Liver (tissue), 3 donors: ENCODE measurements around the gene TTC28.

Experiments used
- ATF3 ChIP-seq: IDR thresholded peaks from 2 replicates; pipeline ENCODE4 v1.6.1; 2016; ENCODE audit warnings: antibody characterized with exemption
- GABPA ChIP-seq, 2 donors: IDR thresholded peaks in 1 of 2; conservative IDR thresholded peaks in 1 of 2; 2 replicates each; pipeline ENCODE4 v1.6.1; 2016; ENCODE audit warnings: antibody characterized with exemption in 2 of 2, mild to moderate bottlenecking in 1 of 2, moderate library complexity in 1 of 2
- JUND ChIP-seq, 2 donors: IDR thresholded peaks; 2 replicates each; pipeline ENCODE4 v1.6.1; 2016; ENCODE audit warnings: antibody characterized with exemption in 2 of 2
- MAX ChIP-seq: IDR thresholded peaks from 2 replicates; pipeline ENCODE4 v1.6.1; 2016; ENCODE audit warnings: antibody characterized with exemption
- NR2F2 ChIP-seq: IDR thresholded peaks from 2 replicates; pipeline ENCODE4 v1.6.1; 2016; ENCODE audit warnings: antibody characterized with exemption
- RAD21 ChIP-seq, 2 donors: IDR thresholded peaks; 2 replicates each; pipeline ENCODE4 v1.6.1; 2016; ENCODE audit warnings: antibody characterized with exemption in 2 of 2, mild to moderate bottlenecking in 2 of 2
- SP1 ChIP-seq: IDR thresholded peaks from 2 replicates; pipeline ENCODE4 v1.6.1; 2018; ENCODE audit warnings: antibody characterized with exemption, mild to moderate bottlenecking
- YY1 ChIP-seq: IDR thresholded peaks from 2 replicates; pipeline ENCODE4 v1.6.1; 2016; ENCODE audit warnings: antibody characterized with exemption, mild to moderate bottlenecking
- TF ChIP-seq, protein P1 (sequence below): fragments of 150-350 bp; IDR thresholded peaks from 2 replicates; pipeline ENCODE4 v1.5.1; 2017; ENCODE audit warnings: improper control_type of control experiment, low read depth, low read length; ENCODE audit not compliant: missing input control
- TF ChIP-seq, protein P2 (sequence below): IDR thresholded peaks from 2 replicates; pipeline ENCODE4 v1.6.1; 2016; ENCODE audit warnings: antibody characterized with exemption
- TF ChIP-seq, protein P3 (sequence below): IDR thresholded peaks from 2 replicates; pipeline ENCODE4 v1.6.1; 2016; ENCODE audit warnings: antibody characterized with exemption, mild to moderate bottlenecking
- donor health status: healthy.
- donor health status: healthy.

DNA sequence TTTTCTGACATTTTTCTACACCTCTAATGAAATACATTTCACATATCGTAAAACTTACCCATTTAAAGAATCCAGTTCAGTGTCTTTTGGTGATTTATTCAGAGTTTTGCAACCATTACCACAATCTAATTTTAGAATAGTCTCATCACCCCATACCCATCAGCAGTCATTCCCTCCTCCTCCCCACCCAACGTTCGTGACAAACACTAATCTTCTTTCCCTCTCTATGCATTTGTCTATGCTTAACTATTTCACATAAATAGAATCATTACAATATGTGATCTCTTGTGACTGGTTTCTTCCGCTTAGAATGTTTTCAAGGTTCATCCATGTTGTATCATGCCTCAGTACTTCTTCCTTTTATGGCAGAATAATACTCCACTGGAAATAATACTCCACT, 9.5 kb downstream of the TTC28 start:
- TF ChIP-seq RAD21 (IDR thresholded peaks at IDR 0.05) = no peak
- TF ChIP-seq, protein P1, sequence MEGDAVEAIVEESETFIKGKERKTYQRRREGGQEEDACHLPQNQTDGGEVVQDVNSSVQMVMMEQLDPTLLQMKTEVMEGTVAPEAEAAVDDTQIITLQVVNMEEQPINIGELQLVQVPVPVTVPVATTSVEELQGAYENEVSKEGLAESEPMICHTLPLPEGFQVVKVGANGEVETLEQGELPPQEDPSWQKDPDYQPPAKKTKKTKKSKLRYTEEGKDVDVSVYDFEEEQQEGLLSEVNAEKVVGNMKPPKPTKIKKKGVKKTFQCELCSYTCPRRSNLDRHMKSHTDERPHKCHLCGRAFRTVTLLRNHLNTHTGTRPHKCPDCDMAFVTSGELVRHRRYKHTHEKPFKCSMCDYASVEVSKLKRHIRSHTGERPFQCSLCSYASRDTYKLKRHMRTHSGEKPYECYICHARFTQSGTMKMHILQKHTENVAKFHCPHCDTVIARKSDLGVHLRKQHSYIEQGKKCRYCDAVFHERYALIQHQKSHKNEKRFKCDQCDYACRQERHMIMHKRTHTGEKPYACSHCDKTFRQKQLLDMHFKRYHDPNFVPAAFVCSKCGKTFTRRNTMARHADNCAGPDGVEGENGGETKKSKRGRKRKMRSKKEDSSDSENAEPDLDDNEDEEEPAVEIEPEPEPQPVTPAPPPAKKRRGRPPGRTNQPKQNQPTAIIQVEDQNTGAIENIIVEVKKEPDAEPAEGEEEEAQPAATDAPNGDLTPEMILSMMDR = no peak
- no peak for TF ChIP-seq NR2F2
- no peak for TF ChIP-seq MAX
- no peak for TF ChIP-seq YY1
- no peak for TF ChIP-seq SP1
- TF ChIP-seq, protein P2, sequence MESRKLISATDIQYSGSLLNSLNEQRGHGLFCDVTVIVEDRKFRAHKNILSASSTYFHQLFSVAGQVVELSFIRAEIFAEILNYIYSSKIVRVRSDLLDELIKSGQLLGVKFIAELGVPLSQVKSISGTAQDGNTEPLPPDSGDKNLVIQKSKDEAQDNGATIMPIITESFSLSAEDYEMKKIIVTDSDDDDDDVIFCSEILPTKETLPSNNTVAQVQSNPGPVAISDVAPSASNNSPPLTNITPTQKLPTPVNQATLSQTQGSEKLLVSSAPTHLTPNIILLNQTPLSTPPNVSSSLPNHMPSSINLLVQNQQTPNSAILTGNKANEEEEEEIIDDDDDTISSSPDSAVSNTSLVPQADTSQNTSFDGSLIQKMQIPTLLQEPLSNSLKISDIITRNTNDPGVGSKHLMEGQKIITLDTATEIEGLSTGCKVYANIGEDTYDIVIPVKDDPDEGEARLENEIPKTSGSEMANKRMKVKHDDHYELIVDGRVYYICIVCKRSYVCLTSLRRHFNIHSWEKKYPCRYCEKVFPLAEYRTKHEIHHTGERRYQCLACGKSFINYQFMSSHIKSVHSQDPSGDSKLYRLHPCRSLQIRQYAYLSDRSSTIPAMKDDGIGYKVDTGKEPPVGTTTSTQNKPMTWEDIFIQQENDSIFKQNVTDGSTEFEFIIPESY = no peak
- TF ChIP-seq, protein P3, sequence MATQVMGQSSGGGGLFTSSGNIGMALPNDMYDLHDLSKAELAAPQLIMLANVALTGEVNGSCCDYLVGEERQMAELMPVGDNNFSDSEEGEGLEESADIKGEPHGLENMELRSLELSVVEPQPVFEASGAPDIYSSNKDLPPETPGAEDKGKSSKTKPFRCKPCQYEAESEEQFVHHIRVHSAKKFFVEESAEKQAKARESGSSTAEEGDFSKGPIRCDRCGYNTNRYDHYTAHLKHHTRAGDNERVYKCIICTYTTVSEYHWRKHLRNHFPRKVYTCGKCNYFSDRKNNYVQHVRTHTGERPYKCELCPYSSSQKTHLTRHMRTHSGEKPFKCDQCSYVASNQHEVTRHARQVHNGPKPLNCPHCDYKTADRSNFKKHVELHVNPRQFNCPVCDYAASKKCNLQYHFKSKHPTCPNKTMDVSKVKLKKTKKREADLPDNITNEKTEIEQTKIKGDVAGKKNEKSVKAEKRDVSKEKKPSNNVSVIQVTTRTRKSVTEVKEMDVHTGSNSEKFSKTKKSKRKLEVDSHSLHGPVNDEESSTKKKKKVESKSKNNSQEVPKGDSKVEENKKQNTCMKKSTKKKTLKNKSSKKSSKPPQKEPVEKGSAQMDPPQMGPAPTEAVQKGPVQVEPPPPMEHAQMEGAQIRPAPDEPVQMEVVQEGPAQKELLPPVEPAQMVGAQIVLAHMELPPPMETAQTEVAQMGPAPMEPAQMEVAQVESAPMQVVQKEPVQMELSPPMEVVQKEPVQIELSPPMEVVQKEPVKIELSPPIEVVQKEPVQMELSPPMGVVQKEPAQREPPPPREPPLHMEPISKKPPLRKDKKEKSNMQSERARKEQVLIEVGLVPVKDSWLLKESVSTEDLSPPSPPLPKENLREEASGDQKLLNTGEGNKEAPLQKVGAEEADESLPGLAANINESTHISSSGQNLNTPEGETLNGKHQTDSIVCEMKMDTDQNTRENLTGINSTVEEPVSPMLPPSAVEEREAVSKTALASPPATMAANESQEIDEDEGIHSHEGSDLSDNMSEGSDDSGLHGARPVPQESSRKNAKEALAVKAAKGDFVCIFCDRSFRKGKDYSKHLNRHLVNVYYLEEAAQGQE = no peak
- no peak for TF ChIP-seq JUND (IDR thresholded peaks at IDR 0.05)
- TF ChIP-seq ATF3 = no peak
- no peak for TF ChIP-seq GABPA (IDR thresholded peaks at IDR 0.05 in 1 of 2, conservative IDR thresholded peaks at IDR 0.05 in 1 of 2)
